ENCODE results near the gene C17orf107. TPM values are rescaled to one million over a fixed set of nuclear protein-coding genes. Genes with fewer than 3 reads are reported as not detected.
A peak's percentile ranks its signal among the peaks of the same experiment; 100 is the strongest.

Gene C17orf107
- total and polyA plus RNA-seq, 9 of the 15 experiments (the other 6 are each of a cell fraction or from before 2014, with no cell fraction given), result 0.05 to 0.29 (median 0.07) TPM; not detected in 4

DNA sequence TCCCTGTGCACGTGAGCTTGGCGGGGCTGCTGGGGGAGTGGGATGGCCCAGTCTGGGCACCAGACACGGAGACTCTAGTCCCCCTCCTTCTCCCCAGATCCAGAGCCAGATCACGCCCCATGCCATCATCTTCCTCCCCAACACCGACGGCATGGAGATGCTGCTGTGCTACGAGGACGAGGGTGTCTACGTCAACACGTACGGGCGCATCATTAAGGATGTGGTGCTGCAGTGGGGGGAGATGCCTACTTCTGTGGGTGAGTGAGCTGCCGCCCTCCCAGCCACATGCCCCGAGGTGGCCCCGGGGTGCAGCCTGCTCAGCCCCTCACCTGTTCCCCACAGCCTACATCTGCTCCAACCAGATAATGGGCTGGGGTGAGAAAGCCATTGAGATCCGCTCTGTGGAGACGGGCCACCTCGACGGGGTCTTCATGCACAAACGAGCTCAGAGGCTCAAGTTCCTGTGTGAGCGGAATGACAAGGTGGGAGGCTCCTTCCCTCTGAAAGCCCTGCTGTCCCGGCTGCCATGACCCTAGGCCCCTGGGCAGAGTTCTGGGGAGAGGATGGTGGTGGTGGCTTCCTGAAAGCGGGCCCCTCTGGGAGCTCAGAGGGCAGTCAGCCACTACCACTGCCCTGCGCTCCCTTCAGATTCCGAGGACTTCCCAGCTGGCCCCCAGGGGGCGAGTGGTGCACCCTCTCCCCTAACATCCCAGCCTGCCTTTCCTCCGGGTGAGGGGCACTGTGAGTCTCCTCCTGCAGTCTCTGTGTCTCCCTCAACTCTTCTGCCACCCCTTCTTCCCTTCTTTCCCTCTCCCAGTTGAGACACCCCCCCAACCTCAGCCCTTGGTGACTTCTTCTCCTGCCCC is 2.8 kb upstream of the C17orf107 start:
- no peak for DNase-seq (ENCODE audit: extremely low read depth in 1 of 4, low spot score in 3 of 4)
- POLR2A ChIA-PET, result interaction anchor here (0.7 kb wide), 1 partner anchor 1255 kb away, joined by 3 read pairs; no protein-coding TSS in a partner anchor
- BruUV-seq (replicated peaks), result no TSS peak
- H3K27ac ChIP-seq (ENCODE audit: extremely low read depth, low read depth, low read length), result no peak overlapping the region
- no peak for ATAC-seq
- CTCF ChIA-PET (ENCODE audit: low intra/inter-chr PET ratio), result no interaction called here
- no peak for TF ChIP-seq ZNF354B (CRISPR knock-in tag; IDR thresholded peaks at IDR 0.05)
- TF ChIP-seq, protein P1, sequence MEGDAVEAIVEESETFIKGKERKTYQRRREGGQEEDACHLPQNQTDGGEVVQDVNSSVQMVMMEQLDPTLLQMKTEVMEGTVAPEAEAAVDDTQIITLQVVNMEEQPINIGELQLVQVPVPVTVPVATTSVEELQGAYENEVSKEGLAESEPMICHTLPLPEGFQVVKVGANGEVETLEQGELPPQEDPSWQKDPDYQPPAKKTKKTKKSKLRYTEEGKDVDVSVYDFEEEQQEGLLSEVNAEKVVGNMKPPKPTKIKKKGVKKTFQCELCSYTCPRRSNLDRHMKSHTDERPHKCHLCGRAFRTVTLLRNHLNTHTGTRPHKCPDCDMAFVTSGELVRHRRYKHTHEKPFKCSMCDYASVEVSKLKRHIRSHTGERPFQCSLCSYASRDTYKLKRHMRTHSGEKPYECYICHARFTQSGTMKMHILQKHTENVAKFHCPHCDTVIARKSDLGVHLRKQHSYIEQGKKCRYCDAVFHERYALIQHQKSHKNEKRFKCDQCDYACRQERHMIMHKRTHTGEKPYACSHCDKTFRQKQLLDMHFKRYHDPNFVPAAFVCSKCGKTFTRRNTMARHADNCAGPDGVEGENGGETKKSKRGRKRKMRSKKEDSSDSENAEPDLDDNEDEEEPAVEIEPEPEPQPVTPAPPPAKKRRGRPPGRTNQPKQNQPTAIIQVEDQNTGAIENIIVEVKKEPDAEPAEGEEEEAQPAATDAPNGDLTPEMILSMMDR (IDR thresholded peaks at IDR 0.05 in 2 of 3, conservative IDR thresholded peaks at IDR 0.05 in 1 of 3; ENCODE audit: insufficient read depth in 2 of 3, low read depth in 1 of 3, low read length in 3 of 3), result 0 out of 6 replicates have a peak, but pooled peaks of 1 of the 3 experiments have one; percentile 3
- 85% methylated on average over 13 of the region's 27 CpGs for WGBS (ENCODE audit: insufficient coverage, low coverage, missing lambda C conversion rate)
- intact Hi-C loops (cut with micrococcal nuclease), result no loop called here
- no peaks in the 10 kb centered on the region for H3K79me2 ChIP-seq (ENCODE audit: control insufficient read depth, insufficient read depth, low read length)
- no peaks in the 10 kb centered on the region for H3K9me1 ChIP-seq (ENCODE audit: control insufficient read depth, insufficient read depth, low read length)
- H4K20me1 ChIP-seq (replicated peaks; ENCODE audit: control insufficient read depth, insufficient read depth, low read length), result no peaks in the 10 kb centered on the region
- H3K4me2 ChIP-seq (ENCODE audit: insufficient read depth, low read length), result no peak overlapping the region
- peaks cover 50% of the 10 kb centered on the region; the same call in 2 of the 3 replicates for H3K36me3 ChIP-seq (ENCODE audit: control insufficient read depth, insufficient read depth, low read length)
- H3K4me3 ChIP-seq, result no peak overlapping the region
- H3K4me1 ChIP-seq (replicated peaks in 1 of 2; ENCODE audit: control insufficient read depth in 2 of 2, insufficient read depth in 2 of 2, low read length in 2 of 2), result peaks cover 0 to 18% of the 10 kb centered on the region in 2 experiments; a peak in 2 of 5 replicates
- no peaks in the 10 kb centered on the region for H3K9me3 ChIP-seq (replicated peaks; ENCODE audit: control insufficient read depth, insufficient read depth, low read depth, low read length)
- H3K27me3 ChIP-seq (ENCODE audit: control insufficient read depth in 2 of 2, insufficient read depth in 2 of 2, low read length in 2 of 2), result no peaks in the 10 kb centered on the region
- in situ Hi-C loops (cut with MboI), result no loop called here
- no peak for FAIRE-seq
- no peak overlapping the region for H3K9ac ChIP-seq (ENCODE audit: insufficient read depth in 1 of 2, low read depth in 2 of 2, low read length in 2 of 2)
- no peak overlapping the region for H2AFZ ChIP-seq (ENCODE audit: low read depth, low read length)
